GM12872 (cell line): Measurements from ENCODE around the gene AGAP1.

Source experiments
- CTCF ChIP-seq: IDR thresholded peaks from 3 replicates; pipeline ENCODE4 v1.5.1; 2011; ENCODE audit warnings: low read depth, mild to moderate bottlenecking, low read length, moderate library complexity; ENCODE audit not compliant: insufficient read depth

AGAP1 gene

GRCh38 chr2:236040600-236041328 lies 546.9 kb downstream of the AGAP1 start:
- no peak for TF ChIP-seq CTCF

- no peak for TF ChIP-seq CTCF
These were observed 547.8 kb downstream of the AGAP1 start for GRCh38 chr2:236041616-236042015.

- no peak for TF ChIP-seq CTCF
These were observed 548.2 kb downstream of the AGAP1 start for GRCh38 chr2:236042087-236042486.

- TF ChIP-seq CTCF, result no peak
These were observed 550.3 kb downstream of the AGAP1 start for GRCh38 chr2:236044191-236044590.

- TF ChIP-seq CTCF, result no peak
These were observed 551.7 kb downstream of the AGAP1 start for GRCh38 chr2:236045251-236046235.

GRCh38 chr2:236046715-236047114 lies 552.9 kb downstream of the AGAP1 start:
- no peak for TF ChIP-seq CTCF

GRCh38 chr2:236047176-236047575 lies 553.3 kb downstream of the AGAP1 start:
- no peak for TF ChIP-seq CTCF
